Hepatocyte (in vitro differentiated cells): ENCODE results near the gene TMEM129. TPM values are rescaled to one million over a fixed set of nuclear protein-coding genes. Genes with fewer than 3 reads are reported as not detected.

Source experiments
- DNase-seq: peaks from one replicate; pipeline ENCODE4 v3.0.0-alpha.2; 2016; ENCODE audit warnings: low spot score
- H2AFZ ChIP-seq: fragments of 200-600 bp; sonication (generic); 2 replicates; pipeline ENCODE4 v1.6.0; 2016; ENCODE audit warnings: antibody characterized with exemption, mild to moderate bottlenecking
- H3K27ac ChIP-seq: fragments of 200-600 bp; sonication (generic); 2 replicates; pipeline ENCODE4 v1.5.1; 2016; ENCODE audit warnings: mild to moderate bottlenecking
- H3K27me3 ChIP-seq: fragments of 200-600 bp; sonication (generic); 2 replicates; pipeline ENCODE4 v1.6.1; 2016
- H3K36me3 ChIP-seq: fragments of 200-600 bp; sonication (generic); replicated peaks from 2 replicates; pipeline ENCODE4 v1.5.1; 2016; ENCODE audit warnings: low read depth; ENCODE audit not compliant: insufficient read depth
- H3K4me1 ChIP-seq: fragments of 200-600 bp; sonication (generic); 2 replicates; pipeline ENCODE4 v1.5.1; 2016; ENCODE audit warnings: mild to moderate bottlenecking, moderate library complexity; ENCODE audit not compliant: insufficient read depth
- H3K4me2 ChIP-seq: fragments of 200-600 bp; sonication (generic); 2 replicates; pipeline ENCODE4 v1.6.0; 2016
- H3K4me3 ChIP-seq: fragments of 200-600 bp; sonication (generic); 2 replicates; pipeline ENCODE4 v1.5.1; 2016; ENCODE audit warnings: mild to moderate bottlenecking
- H3K79me2 ChIP-seq: fragments of 200-600 bp; sonication (generic); 2 replicates; pipeline ENCODE4 v1.6.0; 2017; ENCODE audit warnings: mild to moderate bottlenecking
- H3K9me2 ChIP-seq: fragments of 200-600 bp; sonication (generic); replicated peaks from 2 replicates; pipeline ENCODE4 v1.6.0; 2017; ENCODE audit warnings: mild to moderate bottlenecking; ENCODE audit not compliant: insufficient read depth
- H3K9me3 ChIP-seq: fragments of 200-600 bp; sonication (generic); 2 replicates; pipeline ENCODE4 v1.5.1; 2016; ENCODE audit warnings: low read depth, mild to moderate bottlenecking
- H4K20me1 ChIP-seq: fragments of 200-600 bp; sonication (generic); 2 replicates; pipeline ENCODE4 v1.6.0; 2016; ENCODE audit warnings: mild to moderate bottlenecking; ENCODE audit not compliant: insufficient read depth, poor library complexity, severe bottlenecking
- EZH2 ChIP-seq: fragments of 200-600 bp; sonication (generic); IDR thresholded peaks from 2 replicates; pipeline ENCODE4 v1.6.1; 2016; ENCODE audit warnings: antibody characterized with exemption, mild to moderate bottlenecking, borderline replicate concordance
- EZH2phosphoT487 ChIP-seq: fragments of 200-600 bp; sonication (generic); IDR thresholded peaks from one replicate; pipeline ENCODE4 v1.6.1; 2018; ENCODE audit warnings: antibody characterized with exemption, mild to moderate bottlenecking, low read depth, moderate library complexity; ENCODE audit not compliant: unreplicated experiment, severe bottlenecking
- WGBS: methylation state at CpG from one replicate; pipeline ENCODE4 v1.1.6; 2016; ENCODE audit warnings: low lambda C conversion rate; ENCODE audit errors: missing lambda C conversion rate; 5-methylcytosine and 5-hydroxymethylcytosine counted together
- polyA plus RNA-seq: library from polyadenylated mRNA; unstranded; fragments of >200 nt; fragmentation: Nextera tagmentation; extraction: Ambion mirVana; gene quantifications from 2 replicates; pipeline ENCODE4 v1.2.1, GENCODE V29; 2016
- total RNA-seq: library from RNA; depleted of rRNA; stranded (reverse); fragments of >200 nt; gene quantifications from 2 replicates; pipeline ENCODE4 v1.2.3, GENCODE V29; 2014
- TF ChIP-seq, protein P1 (sequence below): fragments of 200-600 bp; sonication (generic); IDR thresholded peaks from 2 replicates; pipeline ENCODE4 v1.5.1; 2016; ENCODE audit warnings: antibody characterized with exemption, mild to moderate bottlenecking; ENCODE audit not compliant: poor library complexity

Gene TMEM129
- total and polyA plus RNA-seq, 2 experiments from 2014 or later: 40.8 to 59.4 TPM

DNA sequence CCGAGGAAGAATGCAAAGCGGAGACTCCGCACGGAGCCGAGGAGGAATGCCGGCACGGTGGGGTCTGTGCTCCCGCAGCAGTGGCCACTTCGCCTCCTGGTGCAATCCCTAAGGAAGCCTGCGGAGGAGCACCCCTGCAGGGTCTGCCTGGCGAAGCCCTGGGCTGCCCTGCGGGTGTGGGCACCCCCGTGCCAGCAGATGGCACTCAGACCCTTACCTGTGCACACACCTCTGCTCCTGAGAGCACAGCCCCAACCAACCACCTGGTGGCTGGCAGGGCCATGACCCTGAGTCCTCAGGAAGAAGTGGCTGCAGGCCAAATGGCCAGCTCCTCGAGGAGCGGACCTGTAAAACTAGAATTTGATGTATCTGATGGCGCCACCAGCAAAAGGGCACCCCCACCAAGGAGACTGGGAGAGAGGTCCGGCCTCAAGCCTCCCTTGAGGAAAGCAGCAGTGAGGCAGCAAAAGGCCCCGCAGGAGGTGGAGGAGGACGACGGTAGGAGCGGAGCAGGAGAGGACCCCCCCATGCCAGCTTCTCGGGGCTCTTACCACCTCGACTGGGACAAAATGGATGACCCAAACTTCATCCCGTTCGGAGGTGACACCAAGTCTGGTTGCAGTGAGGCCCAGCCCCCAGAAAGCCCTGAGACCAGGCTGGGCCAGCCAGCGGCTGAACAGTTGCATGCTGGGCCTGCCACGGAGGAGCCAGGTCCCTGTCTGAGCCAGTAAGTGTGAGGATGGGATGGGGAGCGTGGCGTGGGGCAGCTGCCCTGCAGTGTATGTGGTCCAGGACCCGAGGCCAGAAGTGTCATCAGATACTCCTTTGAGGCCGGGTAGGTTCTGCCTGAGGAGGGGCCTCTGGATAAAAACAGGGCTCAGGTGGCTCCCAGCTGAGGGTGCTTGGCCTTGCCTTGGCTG lies 7.2 kb upstream of the TMEM129 start:
- TF ChIP-seq, protein P1, sequence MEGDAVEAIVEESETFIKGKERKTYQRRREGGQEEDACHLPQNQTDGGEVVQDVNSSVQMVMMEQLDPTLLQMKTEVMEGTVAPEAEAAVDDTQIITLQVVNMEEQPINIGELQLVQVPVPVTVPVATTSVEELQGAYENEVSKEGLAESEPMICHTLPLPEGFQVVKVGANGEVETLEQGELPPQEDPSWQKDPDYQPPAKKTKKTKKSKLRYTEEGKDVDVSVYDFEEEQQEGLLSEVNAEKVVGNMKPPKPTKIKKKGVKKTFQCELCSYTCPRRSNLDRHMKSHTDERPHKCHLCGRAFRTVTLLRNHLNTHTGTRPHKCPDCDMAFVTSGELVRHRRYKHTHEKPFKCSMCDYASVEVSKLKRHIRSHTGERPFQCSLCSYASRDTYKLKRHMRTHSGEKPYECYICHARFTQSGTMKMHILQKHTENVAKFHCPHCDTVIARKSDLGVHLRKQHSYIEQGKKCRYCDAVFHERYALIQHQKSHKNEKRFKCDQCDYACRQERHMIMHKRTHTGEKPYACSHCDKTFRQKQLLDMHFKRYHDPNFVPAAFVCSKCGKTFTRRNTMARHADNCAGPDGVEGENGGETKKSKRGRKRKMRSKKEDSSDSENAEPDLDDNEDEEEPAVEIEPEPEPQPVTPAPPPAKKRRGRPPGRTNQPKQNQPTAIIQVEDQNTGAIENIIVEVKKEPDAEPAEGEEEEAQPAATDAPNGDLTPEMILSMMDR: no peak
- TF ChIP-seq EZH2 (no peak), EZH2phosphoT487 (no peak)
- Histone ChIP-seq H2AFZ (no peak overlapping the region), H3K4me3 (no peak overlapping the region), H3K27ac (no peak overlapping the region), H4K20me1 (no peaks in the 10 kb centered on the region), H3K4me1 (no peaks in the 10 kb centered on the region), H3K9me2 (no peaks in the 10 kb centered on the region), H3K79me2 (peaks cover 5% of the 10 kb centered on the region), H3K4me2 (no peak overlapping the region), H3K36me3 (no peaks in the 10 kb centered on the region), H3K9me3 (no peaks in the 10 kb centered on the region), H3K27me3 (no peaks in the 10 kb centered on the region)
- no peak for DNase-seq
- WGBS: 95% methylated on average over 30 of the region's 31 CpGs

DNA sequence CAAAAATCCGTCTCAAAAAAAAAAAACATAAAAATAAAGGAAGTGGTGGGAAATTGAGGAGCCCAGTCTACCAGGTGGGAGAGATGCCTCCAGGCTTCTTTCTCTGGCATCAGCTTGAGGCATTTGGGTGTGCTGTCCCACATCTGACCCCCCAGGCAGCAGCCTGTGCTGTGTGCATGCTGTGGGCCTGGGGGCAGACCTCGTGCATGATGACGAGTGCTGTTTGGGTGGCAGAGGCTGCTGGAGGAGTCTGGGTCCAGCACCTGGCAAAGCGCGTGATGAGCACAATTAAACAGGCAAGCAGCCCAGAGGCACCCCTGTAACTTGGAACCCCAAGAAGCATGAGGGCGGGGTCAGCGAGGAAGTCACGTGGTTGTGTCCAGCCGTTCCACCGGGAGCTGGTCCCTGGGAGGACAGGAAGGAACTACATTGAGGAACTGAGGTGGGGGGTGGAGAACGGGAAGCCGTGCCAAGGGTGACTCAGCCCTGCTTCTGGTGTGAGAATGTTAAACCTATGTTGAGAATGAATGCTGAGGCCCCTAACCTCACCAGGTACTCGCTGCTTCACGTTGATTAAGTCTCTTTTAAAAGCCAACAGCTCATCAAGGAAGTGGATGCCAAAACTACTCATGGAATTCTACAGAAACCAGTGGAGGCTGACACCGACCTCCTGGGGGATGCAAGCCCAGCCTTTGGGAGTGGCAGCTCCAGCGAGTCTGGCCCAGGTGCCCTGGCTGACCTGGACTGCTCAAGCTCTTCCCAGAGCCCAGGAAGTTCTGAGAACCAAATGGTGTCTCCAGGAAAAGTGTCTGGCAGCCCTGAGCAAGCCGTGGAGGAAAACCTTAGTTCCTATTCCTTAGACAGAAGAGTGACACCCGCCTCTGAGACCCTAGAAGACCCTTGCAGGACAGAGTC lies 6.3 kb upstream of the TMEM129 start:
- 82% methylated on average over 18 of the region's 18 CpGs for WGBS
- no peaks in the 10 kb centered on the region for H3K4me1 ChIP-seq
- no peaks in the 10 kb centered on the region for H3K27me3 ChIP-seq
- no peak for DNase-seq
- no peaks in the 10 kb centered on the region for H4K20me1 ChIP-seq
- no peak overlapping the region for H3K4me2 ChIP-seq
- H3K36me3 ChIP-seq: no peaks in the 10 kb centered on the region
- H3K9me3 ChIP-seq: no peaks in the 10 kb centered on the region
- no peak overlapping the region for H3K27ac ChIP-seq
- TF ChIP-seq EZH2 (no peak), EZH2phosphoT487 (no peak)
- TF ChIP-seq, protein P1: no peak
- H2AFZ ChIP-seq: no peak overlapping the region
- peaks cover 15% of the 10 kb centered on the region for H3K79me2 ChIP-seq
- H3K4me3 ChIP-seq: no peak overlapping the region
- no peaks in the 10 kb centered on the region for H3K9me2 ChIP-seq

DNA sequence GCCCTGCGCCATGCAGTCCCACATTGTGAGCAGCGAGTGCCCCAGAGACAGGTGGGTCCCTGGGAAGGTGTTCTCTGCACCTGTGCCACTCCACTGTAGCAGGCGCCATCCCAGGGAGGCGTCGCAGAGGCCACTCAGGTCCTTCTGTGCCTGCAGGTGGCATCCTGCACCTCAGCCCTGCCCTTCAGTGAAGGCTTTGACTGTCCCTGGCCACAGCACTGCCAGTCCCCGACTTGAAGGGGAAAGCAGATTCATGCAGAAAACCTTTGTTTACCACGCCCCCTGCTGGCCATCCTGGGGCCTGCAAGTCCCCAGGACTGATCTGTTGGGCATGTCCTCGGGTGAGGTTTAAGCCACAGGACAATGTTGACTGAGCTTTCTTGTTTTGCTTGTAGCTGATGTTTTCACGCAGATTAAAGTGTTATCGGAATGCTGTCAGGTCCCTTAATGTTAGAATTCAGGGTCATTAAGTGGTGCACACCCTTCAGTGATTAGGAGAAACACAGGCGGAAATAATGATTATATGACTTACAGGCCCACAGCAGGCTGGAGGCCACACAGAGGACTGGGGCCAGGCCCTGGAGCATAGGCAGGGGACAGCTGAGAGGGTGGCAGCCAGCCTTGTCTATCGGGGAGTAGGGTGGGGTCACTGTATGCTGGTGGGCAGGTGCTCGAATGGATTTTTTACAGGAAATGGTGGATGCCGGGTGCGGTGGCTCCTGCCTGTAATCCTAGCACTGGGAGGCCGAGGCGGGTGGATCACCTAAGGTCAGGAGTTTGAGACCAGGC lies 5.2 kb upstream of the TMEM129 start:
- Histone ChIP-seq H3K9me2 (no peaks in the 10 kb centered on the region), H3K36me3 (no peaks in the 10 kb centered on the region), H4K20me1 (no peaks in the 10 kb centered on the region), H3K79me2 (peaks cover 23% of the 10 kb centered on the region), H3K4me2 (no peak overlapping the region), H3K4me3 (no peak overlapping the region), H3K9me3 (no peaks in the 10 kb centered on the region), H3K4me1 (peaks cover 5% of the 10 kb centered on the region), H2AFZ (peak overlapping the region; percentile 51), H3K27ac (no peak overlapping the region), H3K27me3 (no peaks in the 10 kb centered on the region)
- TF ChIP-seq EZH2 (no peak), EZH2phosphoT487 (no peak)
- TF ChIP-seq, protein P1: peak; percentile 97
- WGBS: 63% methylated on average over 17 of the region's 17 CpGs
- peak; percentile 90 for DNase-seq
